ENCODE data around the gene MED13.

Gene MED13

DNA sequence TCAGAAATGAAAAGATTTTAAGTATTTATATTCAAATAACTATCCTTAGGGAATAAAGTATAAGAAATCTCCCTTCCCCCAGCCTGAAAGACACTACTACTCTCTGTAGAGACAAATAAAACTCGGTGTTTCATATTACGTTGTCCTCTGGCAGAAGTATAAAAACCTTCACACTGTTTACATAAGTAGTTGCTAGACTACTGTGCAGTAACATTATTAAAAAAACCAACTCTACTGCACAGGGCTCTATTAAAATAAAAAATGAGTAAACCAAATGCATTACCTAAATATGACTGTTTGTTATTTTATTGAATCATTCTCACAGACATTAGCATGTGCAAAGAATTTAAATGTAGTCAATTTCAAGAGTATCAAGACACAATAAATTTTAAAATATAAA is 67.4 kb downstream of the MED13 start:
- TF ChIP-seq, protein P1, sequence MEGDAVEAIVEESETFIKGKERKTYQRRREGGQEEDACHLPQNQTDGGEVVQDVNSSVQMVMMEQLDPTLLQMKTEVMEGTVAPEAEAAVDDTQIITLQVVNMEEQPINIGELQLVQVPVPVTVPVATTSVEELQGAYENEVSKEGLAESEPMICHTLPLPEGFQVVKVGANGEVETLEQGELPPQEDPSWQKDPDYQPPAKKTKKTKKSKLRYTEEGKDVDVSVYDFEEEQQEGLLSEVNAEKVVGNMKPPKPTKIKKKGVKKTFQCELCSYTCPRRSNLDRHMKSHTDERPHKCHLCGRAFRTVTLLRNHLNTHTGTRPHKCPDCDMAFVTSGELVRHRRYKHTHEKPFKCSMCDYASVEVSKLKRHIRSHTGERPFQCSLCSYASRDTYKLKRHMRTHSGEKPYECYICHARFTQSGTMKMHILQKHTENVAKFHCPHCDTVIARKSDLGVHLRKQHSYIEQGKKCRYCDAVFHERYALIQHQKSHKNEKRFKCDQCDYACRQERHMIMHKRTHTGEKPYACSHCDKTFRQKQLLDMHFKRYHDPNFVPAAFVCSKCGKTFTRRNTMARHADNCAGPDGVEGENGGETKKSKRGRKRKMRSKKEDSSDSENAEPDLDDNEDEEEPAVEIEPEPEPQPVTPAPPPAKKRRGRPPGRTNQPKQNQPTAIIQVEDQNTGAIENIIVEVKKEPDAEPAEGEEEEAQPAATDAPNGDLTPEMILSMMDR (IDR thresholded peaks at IDR 0.05; ENCODE audit: low read depth, low read length): no peak
- H3K4me3 ChIP-seq (ENCODE audit: low read depth, low read length): no peak overlapping the region

DNA sequence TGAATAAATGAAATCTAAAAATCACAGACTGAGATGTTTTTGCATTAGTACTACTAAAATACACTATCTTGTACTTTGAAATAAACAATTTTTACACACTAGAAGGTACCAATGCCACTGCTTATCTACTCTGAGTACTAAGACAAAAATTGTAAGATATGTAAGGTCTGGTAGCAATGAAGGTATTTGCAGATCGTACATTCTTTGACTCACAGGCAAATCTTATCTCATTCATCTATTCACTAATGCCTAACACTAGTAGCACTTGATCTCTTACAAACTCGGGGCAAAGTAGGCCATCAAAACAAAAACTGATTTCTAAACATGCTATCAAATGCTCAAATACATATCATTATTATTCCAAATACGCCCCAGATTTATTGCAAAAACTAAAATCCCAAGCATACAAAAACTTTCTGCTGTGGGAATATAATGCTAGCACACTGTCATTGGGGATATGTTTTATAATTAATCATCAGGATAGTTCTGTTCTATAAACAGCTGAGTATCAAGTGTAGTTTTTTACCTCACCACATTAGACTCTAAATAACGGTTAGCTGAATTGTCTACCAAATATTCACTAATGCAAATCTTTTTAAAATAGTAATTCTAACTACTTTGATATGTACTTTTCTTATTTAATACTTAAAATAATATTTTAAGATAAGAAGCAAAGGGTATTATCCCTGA is 68.0 kb downstream of the MED13 start:
- H3K4me3 ChIP-seq (ENCODE audit: low read depth, low read length): no peak overlapping the region
- TF ChIP-seq, protein P1 (IDR thresholded peaks at IDR 0.05; ENCODE audit: low read depth, low read length): no peak

DNA sequence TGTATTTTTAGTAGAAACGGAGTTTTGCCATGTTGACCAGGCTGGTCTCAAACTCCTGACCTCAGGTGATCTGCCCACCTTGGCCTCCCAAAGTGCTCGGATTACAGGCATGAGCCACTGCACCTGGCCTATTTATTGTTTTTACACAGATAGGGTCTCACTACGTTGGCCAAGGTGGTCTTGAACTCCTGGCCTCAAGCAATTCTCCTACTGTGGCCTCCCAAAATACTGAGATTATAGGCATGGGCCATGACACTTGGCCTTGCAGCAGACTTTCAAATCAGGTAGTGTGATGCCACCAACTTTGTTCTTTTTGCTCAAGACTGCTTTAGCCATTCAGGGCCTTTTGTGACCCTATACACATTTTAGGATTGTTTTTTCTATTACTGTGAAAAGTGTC is 75.6 kb downstream of the MED13 start:
- TF ChIP-seq, protein P1 (IDR thresholded peaks at IDR 0.05; ENCODE audit: low read depth, low read length): no peak
- H3K4me3 ChIP-seq (ENCODE audit: low read depth, low read length): no peak overlapping the region

DNA sequence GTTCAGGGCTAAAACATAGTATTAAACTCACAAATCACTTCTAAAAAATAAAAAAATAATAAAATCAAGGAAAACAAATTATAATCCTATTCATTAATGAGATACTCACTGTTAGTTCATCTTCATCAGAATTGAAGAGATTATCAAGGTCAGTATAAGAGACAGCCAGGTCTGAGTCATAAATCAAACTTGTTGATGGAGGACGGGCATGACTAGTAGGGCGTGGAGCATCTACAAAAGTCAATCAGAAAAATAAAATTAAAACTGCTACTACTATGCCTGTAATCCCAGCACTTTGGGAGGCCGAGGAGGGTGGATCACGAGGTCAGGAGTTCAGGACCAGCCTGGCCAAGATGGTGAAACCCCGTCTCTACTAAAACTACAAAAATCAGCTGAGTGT is 78.2 kb downstream of the MED13 start:
- TF ChIP-seq, protein P1 (IDR thresholded peaks at IDR 0.05; ENCODE audit: low read depth, low read length): no peak
- no peak overlapping the region for H3K4me3 ChIP-seq (ENCODE audit: low read depth, low read length)

DNA sequence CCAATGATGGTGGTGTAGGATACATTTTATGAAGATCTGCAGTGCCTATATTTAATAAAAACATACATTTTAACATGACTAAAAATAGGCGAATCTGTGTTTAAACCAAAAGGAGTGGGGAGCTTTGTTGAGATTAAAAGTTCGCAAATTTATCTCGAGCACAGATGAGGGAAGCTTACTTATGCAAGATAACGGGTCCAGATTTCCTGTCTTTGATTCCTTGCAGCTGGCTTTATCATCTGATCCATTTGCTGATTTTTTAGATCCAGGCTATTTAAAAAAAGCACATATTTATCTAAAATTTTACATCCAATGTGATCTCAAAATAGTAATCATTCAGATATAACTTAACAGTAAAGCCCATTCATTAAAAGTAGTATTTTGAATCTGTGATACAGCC is 80.3 kb downstream of the MED13 start:
- no peak overlapping the region for H3K4me3 ChIP-seq (ENCODE audit: low read depth, low read length)
- TF ChIP-seq, protein P1 (IDR thresholded peaks at IDR 0.05; ENCODE audit: low read depth, low read length): no peak

DNA sequence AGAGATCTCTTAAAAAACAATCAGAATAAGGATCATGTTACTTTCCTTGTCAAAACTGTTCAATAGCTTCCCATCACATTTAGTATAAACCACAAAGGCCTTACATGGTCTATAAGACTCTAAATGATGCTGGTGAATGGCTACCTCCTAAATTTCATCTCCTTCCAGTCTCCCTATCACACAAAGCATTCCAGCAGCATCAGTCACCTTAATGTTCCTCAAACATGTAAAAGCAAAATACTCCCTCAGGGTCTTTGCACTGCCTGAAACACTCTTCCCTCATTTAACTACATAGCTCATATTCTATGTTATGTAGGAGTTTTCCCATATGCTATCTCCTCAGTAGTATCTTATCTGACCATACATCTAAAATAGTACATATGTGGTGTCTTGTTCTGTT is 83.8 kb downstream of the MED13 start:
- no peak overlapping the region for H3K4me3 ChIP-seq (ENCODE audit: low read depth, low read length)
- TF ChIP-seq, protein P1 (IDR thresholded peaks at IDR 0.05; ENCODE audit: low read depth, low read length): no peak

DNA sequence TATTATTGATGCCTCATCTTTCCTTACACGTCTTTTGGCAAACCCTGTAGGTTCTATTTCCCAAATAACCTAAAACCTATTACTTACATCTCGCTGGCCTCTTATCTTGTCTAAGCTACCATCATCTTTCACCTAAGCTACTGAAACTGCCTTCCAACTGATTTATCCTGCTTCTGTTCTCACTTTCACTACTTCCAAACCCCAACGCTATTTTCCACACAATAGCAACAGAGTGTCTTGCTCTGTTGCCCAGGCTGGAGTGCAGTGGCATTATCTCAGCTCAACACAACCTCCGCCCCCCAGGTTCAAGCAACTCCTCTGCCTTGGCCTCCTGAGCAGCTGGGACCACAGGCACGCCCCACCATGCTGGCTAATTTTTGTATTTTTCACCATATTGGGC is 84.5 kb downstream of the MED13 start:
- TF ChIP-seq, protein P1 (IDR thresholded peaks at IDR 0.05; ENCODE audit: low read depth, low read length): no peak
- H3K4me3 ChIP-seq (ENCODE audit: low read depth, low read length): no peak overlapping the region

Data from WI38 (cell line).